GM19240 (cell line): ENCODE measurements around the gene HOXB8.

Source experiments
- DNase-seq: peaks from one replicate; pipeline ENCODE4 v3.0.0; 2011; ENCODE audit warnings: low spot score; ENCODE audit not compliant: insufficient read length

The HOXB8 gene

DNA sequence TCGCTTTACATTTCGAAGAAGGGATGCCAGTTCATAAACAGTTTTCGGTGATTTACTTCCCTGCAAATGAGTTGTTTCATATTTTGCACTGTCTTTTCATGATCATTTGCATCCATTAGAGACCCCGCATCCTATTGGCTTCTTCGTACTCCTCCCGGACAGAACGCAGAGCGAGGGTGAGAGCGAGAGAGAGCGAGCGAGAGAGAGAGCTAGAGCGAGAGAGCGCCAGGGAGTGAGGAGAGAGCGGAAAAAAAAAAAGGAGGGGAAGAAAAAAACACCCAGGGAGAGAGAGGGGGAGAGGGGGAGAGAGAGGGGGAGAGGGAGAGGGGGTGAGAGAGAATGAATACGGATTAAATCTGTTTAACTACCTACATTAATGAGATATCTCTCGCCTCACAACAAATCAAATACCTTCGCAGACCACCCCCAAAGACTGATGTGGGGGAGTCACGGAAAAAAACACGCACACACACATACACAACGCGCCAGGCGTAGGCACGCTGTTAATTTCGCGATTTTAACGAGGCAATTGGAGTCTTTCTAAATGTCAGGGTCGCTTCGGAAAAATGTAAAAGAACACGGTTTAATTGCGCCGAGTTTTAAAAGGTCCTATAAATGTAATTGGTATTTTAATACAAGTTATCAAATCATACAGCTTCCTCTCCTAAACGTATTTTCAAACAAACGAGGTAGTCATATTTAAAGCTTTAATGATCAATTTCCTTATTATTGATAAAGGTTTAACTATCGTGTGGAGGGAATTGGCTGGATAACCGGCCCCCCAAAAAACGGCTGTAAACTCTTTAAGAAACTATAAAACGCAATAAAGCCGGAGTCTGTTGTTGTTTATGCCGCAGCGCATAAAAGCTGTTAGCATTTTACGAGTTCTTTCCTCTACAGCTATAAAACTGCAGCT, at the start of gene HOXB8:
Gene HOXB8 (minus strand): TSS at position 246 of the 916 bp plus-strand sequence. CDS start 588 bp downstream, outside the sequence.
- no peak for DNase-seq

DNA sequence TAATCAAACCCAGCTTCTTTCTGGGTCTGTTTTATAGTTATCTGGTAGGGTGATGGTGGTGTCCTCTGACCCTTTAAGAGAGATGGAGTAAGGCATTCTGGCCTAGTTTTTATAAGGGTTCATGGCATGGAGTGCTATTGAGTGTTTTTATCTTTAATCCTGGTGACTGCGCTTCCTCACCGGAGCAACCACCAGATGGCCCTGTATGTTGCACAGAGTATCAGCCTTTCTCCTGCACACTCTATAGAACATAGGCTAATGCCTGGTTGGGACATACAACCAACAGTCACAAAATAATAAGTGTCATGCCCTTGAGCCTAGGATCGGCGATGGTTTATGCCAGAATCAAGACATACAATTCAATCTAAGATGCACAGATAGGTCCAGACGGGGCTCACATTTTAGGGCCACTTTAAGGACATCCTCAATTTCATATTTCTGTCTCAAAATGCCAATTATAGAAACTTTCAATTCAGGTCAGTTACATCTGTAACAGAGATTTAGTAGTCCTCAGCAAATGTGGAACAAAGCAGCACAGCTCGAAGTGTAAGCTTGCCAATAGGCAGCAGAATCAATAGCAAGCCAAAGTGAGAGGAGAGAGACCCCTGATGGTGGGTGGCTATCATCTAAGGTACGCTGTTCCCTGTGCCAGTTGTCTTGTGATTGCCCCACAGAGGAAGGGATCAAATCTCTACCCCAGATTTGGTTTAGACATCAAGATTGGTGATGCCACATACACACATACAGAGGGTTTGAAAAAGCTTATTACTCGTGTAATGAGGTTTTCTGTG, 48.2 kb upstream of the HOXB8 start:
- DNase-seq: no peak

DNA sequence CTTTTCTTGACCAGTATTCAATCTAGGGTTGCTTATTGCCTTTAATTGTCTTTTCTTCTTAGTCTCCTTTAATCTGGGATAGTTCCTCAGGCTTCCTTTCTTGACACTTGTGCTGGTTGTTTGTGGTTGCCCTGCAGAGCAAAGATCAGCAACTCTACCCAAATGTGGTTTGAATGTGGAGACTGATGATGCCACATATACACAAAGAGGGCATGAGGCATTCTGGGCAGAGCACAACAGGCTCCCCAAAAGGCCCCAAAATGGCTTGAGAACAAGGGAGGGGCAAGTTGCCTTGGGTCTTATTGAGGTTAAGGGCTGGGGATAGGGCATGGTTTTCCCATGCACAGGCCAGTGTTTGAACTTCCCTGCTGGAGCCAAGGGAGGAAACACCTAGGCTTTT, 40.8 kb upstream of the HOXB8 start:
- no peak for DNase-seq

DNA sequence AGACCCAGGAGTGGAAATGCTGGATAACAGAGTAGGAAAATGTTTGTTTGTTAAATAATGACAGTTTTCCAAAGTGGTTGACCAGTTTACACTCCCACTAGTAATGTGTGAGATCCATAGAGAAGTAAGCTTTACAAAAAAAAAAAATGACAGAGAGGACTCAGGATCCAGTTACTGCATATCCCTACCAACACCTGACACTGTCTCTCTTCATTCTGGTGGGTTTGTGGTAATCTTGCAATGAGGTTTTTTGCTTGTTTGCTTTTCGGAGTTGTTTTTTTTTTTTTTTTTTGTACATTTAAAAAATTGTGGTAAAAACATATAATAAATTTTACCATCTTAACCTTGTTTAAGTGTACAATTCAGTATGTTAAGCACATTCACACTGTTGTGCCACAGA, 34.6 kb upstream of the HOXB8 start:
- no peak for DNase-seq

DNA sequence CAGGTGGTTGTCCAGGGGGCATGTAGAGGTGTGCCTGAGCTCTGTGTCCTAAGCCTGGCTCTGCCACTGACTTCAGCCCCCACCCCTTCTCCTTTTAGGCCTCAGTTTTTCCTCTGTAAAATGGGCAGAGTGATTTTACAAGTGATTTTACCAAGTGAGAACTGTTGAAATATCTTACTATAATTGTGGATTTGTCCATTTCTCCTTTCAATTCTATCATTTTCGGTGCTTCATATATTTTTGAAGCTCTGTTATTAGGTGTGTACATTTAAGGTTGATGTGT, 32.8 kb upstream of the HOXB8 start:
- no peak for DNase-seq

DNA sequence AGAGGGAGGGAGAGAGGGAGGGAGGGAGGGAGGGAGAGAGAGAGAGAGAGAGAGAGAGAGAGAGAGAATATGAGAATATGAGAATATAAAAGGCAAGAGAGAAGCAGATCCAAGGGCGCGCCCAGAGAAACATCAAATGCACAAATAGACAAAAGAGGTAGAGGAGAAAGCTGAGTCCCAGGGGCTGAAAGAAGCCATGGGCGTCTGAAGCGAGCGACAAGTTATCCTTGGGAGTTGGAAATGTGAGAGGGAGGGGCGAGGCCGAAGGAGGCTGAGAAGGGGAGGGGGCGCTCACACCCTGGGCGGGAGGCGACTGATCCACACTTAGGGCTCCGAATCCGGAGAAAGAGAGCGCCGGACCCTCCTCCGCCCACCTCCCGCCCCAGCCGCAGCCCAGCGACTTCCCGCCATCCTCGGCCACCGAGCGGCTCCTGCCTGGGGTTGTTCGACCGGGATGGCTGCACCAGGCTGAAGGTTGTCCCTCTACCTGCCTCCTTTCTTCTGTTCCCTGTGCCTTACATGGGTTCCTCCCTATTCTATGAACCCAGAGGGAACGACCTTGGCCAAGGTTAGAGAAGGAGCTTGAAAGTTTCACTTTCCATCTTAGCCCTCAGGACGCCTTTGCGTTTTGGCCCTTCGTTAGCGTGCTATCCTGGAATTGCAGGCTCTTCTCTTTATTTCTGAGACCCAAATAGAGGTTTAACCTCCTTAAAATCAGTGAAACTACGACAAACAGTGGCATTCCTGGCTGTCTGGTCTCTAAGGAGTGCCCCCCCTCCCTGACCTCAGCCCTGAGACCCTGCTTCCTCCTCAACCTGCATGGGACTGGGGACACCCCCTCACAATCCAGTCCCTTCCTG, 32.2 kb upstream of the HOXB8 start:
- no peak for DNase-seq

DNA sequence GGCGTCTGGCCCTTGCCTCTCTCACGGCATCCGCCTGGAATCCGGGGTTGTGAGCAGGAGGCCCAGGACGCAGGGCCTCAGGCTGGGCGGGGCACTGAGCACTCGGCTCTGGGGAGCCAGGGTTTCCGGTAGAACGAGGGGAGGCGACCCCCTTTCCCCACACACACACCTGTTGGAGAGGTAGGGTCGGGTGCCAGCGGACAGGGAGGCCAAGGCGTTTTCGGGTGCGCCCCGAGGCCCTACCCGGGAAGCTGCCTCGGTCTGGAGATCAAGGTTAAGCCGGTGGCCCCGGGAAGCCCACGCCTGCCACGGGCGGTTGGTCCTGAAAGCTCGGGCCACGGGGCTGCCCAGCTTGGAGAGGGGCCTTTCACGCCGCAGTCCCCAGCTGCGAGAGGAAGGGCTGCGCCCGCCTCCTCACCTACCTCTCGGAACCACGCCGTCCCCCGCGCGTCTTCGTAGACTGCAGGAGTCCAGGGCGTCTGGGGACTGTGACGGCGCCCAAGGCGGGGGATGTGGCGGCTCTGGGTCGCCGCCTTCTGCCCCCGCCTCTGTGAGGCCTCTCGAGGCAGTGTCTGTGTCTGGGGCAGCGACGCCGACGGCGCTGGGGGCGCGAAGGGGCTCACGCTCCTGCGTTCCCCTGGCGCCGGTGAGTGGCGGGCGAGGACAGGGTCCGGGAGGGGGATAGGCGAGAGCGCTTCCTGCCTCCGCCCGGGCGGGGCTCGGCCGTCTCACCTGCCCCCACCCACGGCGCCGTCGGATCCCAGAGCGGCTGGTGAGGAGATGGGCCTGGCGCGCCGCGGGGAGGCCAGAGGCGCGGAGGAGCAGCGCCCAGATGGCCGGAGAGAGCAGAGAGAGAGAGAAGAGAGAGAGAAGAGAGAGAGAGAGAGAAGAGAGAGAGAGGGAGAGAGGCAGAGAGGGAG, 31.4 kb upstream of the HOXB8 start:
- no peak for DNase-seq

DNA sequence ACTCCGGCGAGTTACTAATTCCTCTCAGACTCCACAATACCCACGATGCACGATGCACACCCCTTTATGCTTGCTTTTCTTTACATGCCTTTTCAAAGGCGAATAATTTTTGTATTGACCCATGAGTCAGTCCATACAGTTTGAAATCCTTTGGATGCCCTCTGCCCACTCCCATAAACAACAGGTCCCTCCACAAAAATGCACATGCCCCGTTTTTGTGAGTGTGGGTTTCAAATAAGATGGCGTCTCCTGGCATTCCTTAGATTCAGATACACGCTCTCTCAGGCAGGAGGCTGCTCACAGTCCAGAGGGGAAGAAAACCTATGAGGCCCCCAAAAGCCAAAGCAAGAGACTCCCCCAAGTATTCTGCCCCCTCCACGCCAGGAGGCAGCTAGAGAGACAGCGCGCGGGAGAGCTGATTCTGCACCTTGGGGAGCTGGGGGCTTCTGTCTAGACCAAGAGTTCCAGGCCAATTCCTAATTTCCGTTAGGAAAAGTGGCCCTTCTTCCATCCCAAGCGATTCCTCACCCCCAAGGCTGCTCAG, 30.6 kb upstream of the HOXB8 start:
- DNase-seq: no peak

DNA sequence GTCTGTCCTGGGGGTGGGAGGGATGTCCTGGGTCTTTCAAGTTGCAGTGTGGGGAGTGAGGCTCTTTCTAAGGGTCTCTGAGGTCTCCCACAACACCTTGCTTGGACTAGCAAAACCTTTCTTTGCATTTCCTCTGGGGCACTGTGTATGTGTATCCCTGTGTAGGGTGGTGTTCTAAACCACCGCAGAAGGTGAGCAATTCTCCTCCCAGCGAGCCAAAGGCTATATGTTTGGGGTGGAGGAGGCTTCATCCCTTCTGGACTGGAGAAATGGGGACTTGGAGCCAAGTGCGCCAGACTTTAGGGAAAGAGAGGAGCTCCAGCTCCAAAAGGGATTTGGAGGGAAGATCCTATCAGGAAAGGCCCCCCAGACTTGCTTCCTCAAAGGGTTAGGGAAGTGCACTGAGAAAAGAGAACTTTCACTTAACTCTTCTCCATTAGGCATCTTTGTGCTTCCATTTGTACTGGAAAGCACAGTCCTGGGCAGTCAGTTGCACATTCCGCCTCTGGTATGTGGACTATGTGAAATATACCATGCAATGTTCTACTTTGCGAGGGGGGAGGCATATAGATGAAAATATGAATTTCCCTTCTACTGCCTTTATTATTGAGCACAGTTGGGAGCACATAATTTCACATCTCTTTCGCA, 29.9 kb upstream of the HOXB8 start:
- no peak for DNase-seq

DNA sequence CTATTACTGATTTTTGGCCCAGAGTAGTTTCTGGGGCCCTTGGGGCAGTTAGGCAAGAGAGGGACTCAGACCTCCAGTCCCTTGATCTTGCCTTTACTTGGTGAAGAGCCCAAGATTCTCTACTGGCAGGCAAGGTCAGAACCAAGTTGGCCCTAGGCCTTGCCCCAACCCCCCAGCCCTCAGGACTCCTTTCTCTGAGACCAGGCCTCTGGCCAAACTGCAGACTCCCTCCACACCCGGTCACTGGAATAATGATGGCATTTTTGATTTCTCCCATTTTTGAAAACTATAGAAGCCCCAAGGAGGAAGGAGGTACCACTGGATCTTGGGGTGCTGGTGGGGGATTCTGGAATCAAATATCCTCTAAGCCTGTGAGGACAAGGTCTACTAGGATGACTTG, 29.1 kb upstream of the HOXB8 start:
- DNase-seq: no peak

DNA sequence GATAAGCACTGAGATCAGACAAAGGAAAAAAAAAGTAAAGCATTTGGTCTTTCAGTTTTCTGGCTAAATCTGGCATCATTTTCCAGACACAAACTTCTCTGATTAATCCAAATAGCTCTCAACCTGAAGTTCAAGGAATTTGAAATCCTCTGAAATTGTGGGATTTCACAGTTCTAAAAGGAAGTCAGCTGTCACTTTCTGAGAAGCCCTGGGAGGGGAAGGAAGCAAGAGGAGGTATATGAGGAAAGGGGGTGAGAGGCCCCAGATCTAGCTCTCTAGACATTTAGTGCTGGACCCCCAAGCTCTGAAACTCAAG, 28.6 kb upstream of the HOXB8 start:
- no peak for DNase-seq

DNA sequence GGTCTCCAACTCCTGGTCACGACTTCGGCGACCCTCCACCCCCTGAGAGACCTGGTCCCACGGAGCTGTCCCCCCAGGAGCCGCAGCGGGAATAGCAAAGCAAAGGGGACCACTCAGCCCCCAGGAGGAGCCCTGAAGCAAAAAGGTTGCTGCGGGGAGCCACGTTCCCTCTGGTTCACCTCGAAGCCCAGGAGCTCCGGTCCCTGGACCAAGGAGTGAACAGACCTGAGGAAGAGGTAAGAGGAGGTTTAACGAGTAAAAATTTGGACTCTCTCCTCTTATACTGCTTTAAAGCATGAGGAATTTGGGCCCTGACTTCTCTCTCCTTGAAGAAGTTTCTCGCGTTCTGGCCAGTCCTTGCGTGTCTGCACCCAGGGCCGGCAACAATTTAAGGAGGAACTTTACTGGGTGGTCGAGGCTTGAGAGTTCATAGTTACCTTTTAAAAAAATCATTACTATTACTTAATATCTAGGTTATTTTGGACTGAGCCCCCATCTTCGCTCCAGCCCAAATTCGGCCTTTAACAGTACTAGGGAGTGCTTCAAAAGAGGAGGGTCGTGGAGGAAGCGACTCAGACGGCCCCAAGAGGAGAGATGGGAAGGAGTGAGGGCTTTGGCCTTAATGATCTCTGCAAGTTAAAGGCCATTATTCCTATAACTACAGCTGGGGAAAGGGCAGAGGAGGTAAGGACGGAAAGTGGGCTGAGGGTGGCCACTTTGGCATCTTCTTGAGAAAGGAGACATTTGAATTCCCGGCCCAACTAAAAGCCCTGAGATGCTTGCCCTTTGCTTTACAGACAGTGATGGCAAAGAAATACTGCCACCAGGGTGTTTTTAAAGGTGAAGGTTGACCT, 28.0 kb upstream of the HOXB8 start:
- no peak for DNase-seq

DNA sequence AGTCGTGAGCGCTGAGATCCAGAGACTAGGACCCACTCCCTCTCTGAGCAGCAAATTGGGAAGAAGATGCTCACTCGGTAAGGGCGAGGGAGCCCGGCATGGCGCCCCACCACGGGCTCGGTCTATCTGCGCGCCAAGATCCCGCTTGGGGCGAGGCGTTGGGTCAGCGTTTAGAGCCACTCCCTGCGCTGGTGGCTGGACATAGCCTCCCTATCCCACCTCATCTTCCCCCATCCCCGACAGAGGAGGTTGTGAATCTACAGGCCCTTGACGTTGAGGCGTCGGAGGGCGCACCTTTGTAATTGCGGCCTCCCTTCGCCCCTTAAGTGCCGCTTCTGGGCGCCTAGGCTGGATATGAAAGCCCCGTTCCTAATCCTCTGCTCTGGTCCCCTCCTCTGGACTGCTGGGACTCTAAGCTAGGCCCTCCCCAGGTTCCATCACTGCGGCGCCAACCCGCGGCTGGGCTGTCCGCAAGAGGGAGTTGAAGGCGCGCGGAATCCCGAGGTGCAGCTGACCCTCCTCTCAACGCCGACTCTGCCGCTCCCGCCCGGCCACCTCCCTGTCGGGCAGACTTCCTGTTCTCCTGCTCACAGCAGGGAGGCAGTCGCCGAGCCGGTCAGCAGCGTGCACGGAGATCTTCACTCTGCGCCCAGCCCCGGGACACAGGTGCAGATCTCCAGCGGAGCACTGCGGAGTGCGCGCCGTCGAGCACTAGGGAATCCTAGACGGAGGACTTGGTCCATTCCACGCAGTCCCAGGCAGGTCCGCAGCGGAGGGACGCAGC, 27.2 kb upstream of the HOXB8 start:
- DNase-seq: no peak

DNA sequence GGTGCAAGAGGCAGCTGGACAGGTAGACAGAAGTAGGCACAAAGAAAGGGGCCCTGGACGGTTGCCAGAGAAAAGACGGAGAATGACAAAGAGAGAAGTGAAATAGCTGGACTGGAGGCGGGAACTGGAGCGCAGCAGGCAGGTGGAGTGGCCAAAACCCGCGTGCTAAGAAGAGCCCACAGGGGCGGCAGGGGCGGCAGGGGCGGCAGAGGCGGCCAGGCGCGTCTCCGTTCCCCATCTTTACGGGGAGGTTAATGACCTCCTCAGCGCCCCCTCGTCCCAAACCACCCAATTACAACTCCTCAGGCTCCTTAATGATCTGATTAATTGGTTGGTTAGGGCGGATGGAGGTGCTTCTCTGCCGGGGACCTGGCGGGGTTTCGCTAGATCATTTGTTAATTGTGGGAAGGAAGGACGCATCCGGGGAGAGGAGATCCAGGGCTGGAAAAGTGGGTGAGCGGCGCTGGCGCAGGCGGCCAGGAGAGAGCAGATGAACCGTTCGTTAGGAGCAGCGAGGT, 26.5 kb upstream of the HOXB8 start:
- no peak for DNase-seq

DNA sequence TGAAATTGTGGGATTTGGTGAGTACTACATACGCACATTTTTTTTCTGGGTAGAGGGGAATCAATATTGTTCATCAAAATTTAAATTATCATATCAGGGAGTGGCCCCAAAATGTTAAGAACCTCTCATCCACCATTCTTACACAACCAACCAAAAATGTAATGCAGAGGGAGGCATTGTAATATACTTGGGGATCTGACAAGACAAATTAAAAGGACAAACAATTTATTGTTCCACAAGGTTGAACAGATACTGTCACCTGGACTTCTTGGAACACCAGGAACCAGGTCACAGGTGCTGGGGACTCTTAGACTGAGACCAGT, 25.7 kb upstream of the HOXB8 start:
- no peak for DNase-seq

DNA sequence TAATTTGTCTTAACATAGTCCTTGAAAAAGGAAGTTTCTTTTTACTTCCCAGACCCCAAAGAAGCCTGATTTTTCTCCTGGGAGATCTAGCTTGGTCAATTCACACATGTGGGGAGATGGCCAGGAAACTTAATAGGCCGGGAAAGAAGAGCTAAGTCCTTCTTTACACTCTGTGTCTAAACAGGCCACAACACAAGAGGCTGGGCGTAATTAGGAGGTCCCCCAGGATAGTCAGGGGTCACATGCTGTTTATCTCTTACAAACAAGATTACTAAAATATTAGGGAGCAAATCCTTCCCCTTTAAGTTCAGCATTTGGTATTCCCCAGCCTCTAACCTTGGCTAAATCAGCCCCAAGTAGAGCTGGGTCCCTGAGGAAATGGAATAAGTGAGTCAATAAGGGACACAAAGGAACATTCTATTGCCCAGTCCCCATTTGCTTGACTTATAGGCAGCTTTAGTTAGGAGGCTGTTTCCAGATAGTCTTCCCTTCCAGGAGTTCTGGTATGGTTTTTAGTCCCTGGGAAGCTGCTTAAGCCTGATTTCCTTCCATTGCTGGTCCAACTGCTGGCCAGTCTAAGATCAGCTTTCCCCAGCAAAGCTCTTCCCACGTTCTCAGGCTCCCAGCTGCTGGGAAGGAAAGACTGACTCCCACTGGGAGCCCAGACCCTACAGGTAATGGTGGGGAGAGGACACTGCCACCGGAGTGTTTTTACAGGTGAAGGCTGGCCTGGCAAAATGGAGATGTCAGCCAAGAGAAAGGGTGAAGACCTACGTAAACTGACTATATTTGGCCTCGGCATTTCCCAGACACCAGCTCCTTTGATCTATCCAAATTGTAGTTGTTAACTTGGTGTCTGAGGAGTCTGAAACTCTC, 25.1 kb upstream of the HOXB8 start:
- DNase-seq: no peak

DNA sequence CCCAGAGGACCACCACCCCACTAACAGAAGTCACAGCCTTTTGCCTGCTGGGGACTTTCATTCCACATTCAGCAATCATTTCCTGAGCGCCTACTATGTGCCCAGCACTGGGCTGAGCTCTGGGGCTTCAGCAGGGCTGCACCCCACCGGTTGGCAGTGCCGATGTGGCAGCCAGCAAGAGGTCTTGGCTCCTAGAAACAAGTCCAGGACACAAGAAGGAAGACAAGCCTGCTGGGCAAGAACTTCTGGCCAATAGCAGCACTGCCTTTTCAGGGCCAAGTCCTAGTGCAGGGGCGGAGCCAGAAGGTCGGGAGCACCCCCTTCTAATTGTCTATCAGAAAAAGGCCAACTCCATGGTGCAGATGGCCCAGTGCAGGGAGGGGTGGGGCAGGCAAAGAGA, 24.0 kb upstream of the HOXB8 start:
- DNase-seq: no peak
